WTC11 (cell line): ENCODE data around the gene BOK. TPM values are rescaled to one million over a fixed set of nuclear protein-coding genes. Genes with fewer than 3 reads are reported as not detected.

Experiments
- ATAC-seq: fragments of 200-7000 bp; cut with Tn5 transposase; 2 replicates; pipeline ENCODE4 v1.10.0; 2021; ENCODE audit warnings: mild to moderate bottlenecking, moderate library complexity
- CTCF ChIA-PET: fragments of 300-600 bp; sonication (Branson Sonifier 250); formaldehyde crosslinking; loops from one replicate; lab custom pipeline; 2021; ENCODE audit warnings: antibody characterized with exemption; lab: Charles Lee
- POLR2A ChIA-PET: fragments of 350-600 bp; sonication (Branson Sonifier 250); formaldehyde crosslinking; loops from one replicate; lab custom pipeline; 2021; ENCODE audit warnings: antibody characterized with exemption; lab: Charles Lee
- DNase-seq: peaks from one replicate; pipeline ENCODE4 v3.0.0; 2021; ENCODE audit warnings: low spot score
- H3K27ac Mint-ChIP-seq: 2 replicates; pipeline ENCODE4 v1.8.0; 2021; ENCODE audit warnings: mixed read lengths
- H3K27me3 Mint-ChIP-seq: 2 replicates; pipeline ENCODE4 v1.8.0; 2021; ENCODE audit warnings: low read depth, mild to moderate bottlenecking, moderate library complexity, mixed read lengths
- H3K36me3 Mint-ChIP-seq: 2 replicates; pipeline ENCODE4 v1.8.0; 2021; ENCODE audit warnings: mixed read lengths
- H3K4me1 Mint-ChIP-seq: 2 replicates; pipeline ENCODE4 v1.8.0; 2022; ENCODE audit warnings: mixed read lengths
- H3K4me3 Mint-ChIP-seq: 2 replicates; pipeline ENCODE4 v1.8.0; 2021; ENCODE audit warnings: mild to moderate bottlenecking, moderate library complexity, mixed read lengths
- H3K9me3 Mint-ChIP-seq: 2 replicates; pipeline ENCODE4 v1.8.0; 2021; ENCODE audit warnings: mixed read lengths
- CBFB ChIP-seq: sonication (generic); formaldehyde crosslinking; IDR thresholded peaks from 2 replicates; pipeline ENCODE4 v1.8.1; 2022; ENCODE audit warnings: mild to moderate bottlenecking, low read depth, missing genetic modification reagents
- FOXP1 ChIP-seq: sonication (generic); formaldehyde crosslinking; IDR thresholded peaks from 2 replicates; pipeline ENCODE4 v1.8.0; 2022; ENCODE audit warnings: missing genetic modification reagents, mild to moderate bottlenecking, moderate library complexity, borderline replicate concordance
- GRHL2 ChIP-seq: fragments of 250-450 bp; sonication (Bioruptor Pico); IDR thresholded peaks from 2 replicates; pipeline ENCODE4 v1.8.0; 2022; ENCODE audit warnings: mild to moderate bottlenecking, moderate library complexity; ENCODE audit not compliant: insufficient replicate concordance, severe bottlenecking
- IRF2 ChIP-seq: sonication (generic); formaldehyde crosslinking; IDR thresholded peaks from 2 replicates; pipeline ENCODE4 v1.8.0; 2022; ENCODE audit warnings: low read depth, missing genetic modification reagents, borderline replicate concordance
- MXD4 ChIP-seq: fragments of 250-450 bp; sonication (Bioruptor Pico); IDR thresholded peaks from 2 replicates; pipeline ENCODE4 v1.8.0; 2021; ENCODE audit warnings: mild to moderate bottlenecking, moderate library complexity, borderline replicate concordance
- NFYB ChIP-seq: sonication (generic); formaldehyde crosslinking; conservative IDR thresholded peaks from 2 replicates; pipeline ENCODE4 v1.8.0; 2022; ENCODE audit warnings: low read depth, missing genetic modification reagents
- SMAD3 ChIP-seq: sonication (generic); formaldehyde crosslinking; IDR thresholded peaks from 2 replicates; pipeline ENCODE4 v1.8.0; 2022; ENCODE audit warnings: missing genetic modification reagents, mild to moderate bottlenecking, borderline replicate concordance
- ZNF121 ChIP-seq: sonication (generic); formaldehyde crosslinking; IDR thresholded peaks from 2 replicates; pipeline ENCODE4 v1.8.0; 2023; ENCODE audit warnings: missing genetic modification reagents
- ZNF219 ChIP-seq: sonication (generic); formaldehyde crosslinking; IDR thresholded peaks from 2 replicates; pipeline ENCODE4 v1.8.0; 2023; ENCODE audit warnings: missing genetic modification reagents, mild to moderate bottlenecking, borderline replicate concordance
- ZNF263 ChIP-seq: sonication (generic); formaldehyde crosslinking; IDR thresholded peaks from 2 replicates; pipeline ENCODE4 v1.8.1; 2022; ENCODE audit warnings: low read depth, mild to moderate bottlenecking, moderate library complexity, missing genetic modification reagents
- ZNF396 ChIP-seq: fragments of 250-450 bp; sonication (Bioruptor Pico); IDR thresholded peaks from 2 replicates; pipeline ENCODE4 v1.8.0; 2021; ENCODE audit warnings: mild to moderate bottlenecking, moderate library complexity, borderline replicate concordance
- ZNF423 ChIP-seq: fragments of 250-450 bp; sonication (Bioruptor Pico); IDR thresholded peaks from 2 replicates; pipeline ENCODE4 v2.1.2; 2022; ENCODE audit warnings: mild to moderate bottlenecking, moderate library complexity
- ZNF671 ChIP-seq: fragments of 250-450 bp; sonication (Bioruptor Pico); IDR thresholded peaks from 2 replicates; pipeline ENCODE4 v1.8.0; 2021; ENCODE audit warnings: mild to moderate bottlenecking
- total RNA-seq: library from RNA; stranded (reverse); gene quantifications from 3 replicates; pipeline ENCODE4 v1.2.3, GENCODE V29; 2021
- TF ChIP-seq, protein P1 (sequence below): sonication (generic); formaldehyde crosslinking; IDR thresholded peaks from 2 replicates; pipeline ENCODE4 v1.8.0; 2022; ENCODE audit warnings: mild to moderate bottlenecking, missing genetic modification reagents
- TF ChIP-seq, protein P2 (sequence below): sonication (generic); formaldehyde crosslinking; IDR thresholded peaks from 2 replicates; pipeline ENCODE4 v1.8.0; 2023; ENCODE audit warnings: missing genetic modification reagents, mild to moderate bottlenecking, borderline replicate concordance
- TF ChIP-seq, protein P3 (sequence below): fragments of 250-450 bp; sonication (Bioruptor Pico); IDR thresholded peaks from 2 replicates; pipeline ENCODE4 v1.9.0; 2021; ENCODE audit warnings: mild to moderate bottlenecking
- TF ChIP-seq, protein P4 (sequence below): sonication (generic); formaldehyde crosslinking; IDR thresholded peaks from 2 replicates; pipeline ENCODE4 v1.8.0; 2022; ENCODE audit warnings: mild to moderate bottlenecking, missing genetic modification reagents
- TF ChIP-seq, protein P5 (sequence below): fragments of 200-600 bp; IDR thresholded peaks from 2 replicates; pipeline ENCODE4 v1.8.0; 2022; ENCODE audit warnings: antibody characterized with exemption
- TF ChIP-seq, protein P6 (sequence below): fragments of 250-450 bp; sonication (Bioruptor Pico); IDR thresholded peaks from 2 replicates; pipeline ENCODE4 v2.1.2; 2022; ENCODE audit warnings: mild to moderate bottlenecking, moderate library complexity
- TF ChIP-seq, protein P7 (sequence below): sonication (generic); formaldehyde crosslinking; IDR thresholded peaks from 2 replicates; pipeline ENCODE4 v1.8.0; 2023; ENCODE audit warnings: mild to moderate bottlenecking, missing genetic modification reagents

Gene BOK
- total RNA-seq, 1 experiment from 2014 or later: 39.4 TPM

DNA sequence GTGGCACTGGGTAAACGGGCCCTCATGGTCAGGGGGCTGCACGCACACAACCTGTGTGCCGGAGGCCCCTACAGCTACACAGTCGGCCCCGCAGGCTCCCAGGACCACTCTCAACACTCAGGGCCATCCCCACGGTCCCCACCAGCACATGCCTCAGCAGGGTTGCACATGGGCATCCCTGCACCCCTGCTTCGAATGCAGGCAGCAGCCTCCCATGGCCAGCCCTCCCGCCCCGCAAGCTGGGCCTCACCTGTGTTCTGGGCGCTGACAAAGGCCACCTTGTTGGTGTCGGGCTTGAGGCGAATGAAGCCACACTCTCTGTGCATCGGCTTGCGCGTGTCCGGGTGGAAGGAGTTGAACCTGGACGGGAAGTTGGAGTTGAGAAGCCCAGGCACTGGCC, 44.2 kb downstream of the BOK start (continued):
- TF ChIP-seq, protein P1, sequence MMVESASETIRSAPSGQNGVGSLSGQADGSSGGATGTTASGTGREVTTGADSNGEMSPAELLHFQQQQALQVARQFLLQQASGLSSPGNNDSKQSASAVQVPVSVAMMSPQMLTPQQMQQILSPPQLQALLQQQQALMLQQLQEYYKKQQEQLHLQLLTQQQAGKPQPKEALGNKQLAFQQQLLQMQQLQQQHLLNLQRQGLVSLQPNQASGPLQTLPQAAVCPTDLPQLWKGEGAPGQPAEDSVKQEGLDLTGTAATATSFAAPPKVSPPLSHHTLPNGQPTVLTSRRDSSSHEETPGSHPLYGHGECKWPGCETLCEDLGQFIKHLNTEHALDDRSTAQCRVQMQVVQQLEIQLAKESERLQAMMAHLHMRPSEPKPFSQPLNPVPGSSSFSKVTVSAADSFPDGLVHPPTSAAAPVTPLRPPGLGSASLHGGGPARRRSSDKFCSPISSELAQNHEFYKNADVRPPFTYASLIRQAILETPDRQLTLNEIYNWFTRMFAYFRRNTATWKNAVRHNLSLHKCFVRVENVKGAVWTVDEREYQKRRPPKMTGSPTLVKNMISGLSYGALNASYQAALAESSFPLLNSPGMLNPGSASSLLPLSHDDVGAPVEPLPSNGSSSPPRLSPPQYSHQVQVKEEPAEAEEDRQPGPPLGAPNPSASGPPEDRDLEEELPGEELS: no peak
- TF ChIP-seq IRF2 (CRISPR knock-in tag): no peak

DNA sequence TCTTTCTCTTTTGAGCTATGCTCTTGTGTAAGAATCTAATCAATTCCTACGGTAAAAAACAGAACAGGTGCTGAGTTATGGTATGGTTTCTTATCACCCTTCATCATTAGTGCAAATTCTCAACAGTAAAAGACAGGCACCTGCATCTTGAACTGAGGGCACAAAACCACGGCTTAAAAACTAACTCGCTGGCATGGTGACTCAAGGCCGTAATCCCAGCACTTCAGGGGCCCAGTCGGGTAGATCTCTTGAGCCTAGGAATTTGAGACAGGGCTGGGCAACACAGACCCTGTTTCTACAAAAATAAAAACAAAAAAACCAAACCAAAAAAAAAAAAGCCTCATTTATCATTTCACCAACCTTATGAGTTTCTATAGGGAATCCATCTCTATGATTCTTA, 45.1 kb downstream of the BOK start:
- H3K27ac Mint-ChIP-seq: no peak overlapping the region; the same call in 1 of the 2 replicates
- POLR2A ChIA-PET: no interaction called here

More for the DNA sequence above, 45.1 kb downstream of the BOK start:
- no peak overlapping the region for H3K4me3 Mint-ChIP-seq
- H3K4me1 Mint-ChIP-seq: peaks cover under 1% of the 10 kb centered on the region; the same call in 1 of the 2 replicates
- TF ChIP-seq NFYB (CRISPR knock-in tag) (no peak), FOXP1 (no peak), ZNF219 (CRISPR knock-in tag) (no peak), CBFB (CRISPR knock-in tag) (no peak), ZNF263 (no peak), ZNF121 (CRISPR knock-in tag) (no peak), SMAD3 (CRISPR knock-in tag) (no peak), MXD4 (CRISPR knock-in tag) (no peak), ZNF396 (CRISPR knock-in tag) (no peak), ZNF671 (CRISPR knock-in tag) (no peak), GRHL2 (CRISPR knock-in tag) (no peak), ZNF423 (CRISPR knock-in tag) (no peak)
- TF ChIP-seq, protein P2, sequence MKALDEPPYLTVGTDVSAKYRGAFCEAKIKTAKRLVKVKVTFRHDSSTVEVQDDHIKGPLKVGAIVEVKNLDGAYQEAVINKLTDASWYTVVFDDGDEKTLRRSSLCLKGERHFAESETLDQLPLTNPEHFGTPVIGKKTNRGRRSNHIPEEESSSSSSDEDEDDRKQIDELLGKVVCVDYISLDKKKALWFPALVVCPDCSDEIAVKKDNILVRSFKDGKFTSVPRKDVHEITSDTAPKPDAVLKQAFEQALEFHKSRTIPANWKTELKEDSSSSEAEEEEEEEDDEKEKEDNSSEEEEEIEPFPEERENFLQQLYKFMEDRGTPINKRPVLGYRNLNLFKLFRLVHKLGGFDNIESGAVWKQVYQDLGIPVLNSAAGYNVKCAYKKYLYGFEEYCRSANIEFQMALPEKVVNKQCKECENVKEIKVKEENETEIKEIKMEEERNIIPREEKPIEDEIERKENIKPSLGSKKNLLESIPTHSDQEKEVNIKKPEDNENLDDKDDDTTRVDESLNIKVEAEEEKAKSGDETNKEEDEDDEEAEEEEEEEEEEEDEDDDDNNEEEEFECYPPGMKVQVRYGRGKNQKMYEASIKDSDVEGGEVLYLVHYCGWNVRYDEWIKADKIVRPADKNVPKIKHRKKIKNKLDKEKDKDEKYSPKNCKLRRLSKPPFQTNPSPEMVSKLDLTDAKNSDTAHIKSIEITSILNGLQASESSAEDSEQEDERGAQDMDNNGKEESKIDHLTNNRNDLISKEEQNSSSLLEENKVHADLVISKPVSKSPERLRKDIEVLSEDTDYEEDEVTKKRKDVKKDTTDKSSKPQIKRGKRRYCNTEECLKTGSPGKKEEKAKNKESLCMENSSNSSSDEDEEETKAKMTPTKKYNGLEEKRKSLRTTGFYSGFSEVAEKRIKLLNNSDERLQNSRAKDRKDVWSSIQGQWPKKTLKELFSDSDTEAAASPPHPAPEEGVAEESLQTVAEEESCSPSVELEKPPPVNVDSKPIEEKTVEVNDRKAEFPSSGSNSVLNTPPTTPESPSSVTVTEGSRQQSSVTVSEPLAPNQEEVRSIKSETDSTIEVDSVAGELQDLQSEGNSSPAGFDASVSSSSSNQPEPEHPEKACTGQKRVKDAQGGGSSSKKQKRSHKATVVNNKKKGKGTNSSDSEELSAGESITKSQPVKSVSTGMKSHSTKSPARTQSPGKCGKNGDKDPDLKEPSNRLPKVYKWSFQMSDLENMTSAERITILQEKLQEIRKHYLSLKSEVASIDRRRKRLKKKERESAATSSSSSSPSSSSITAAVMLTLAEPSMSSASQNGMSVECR (CRISPR knock-in tag): no peak
- TF ChIP-seq, protein P1: no peak
- TF ChIP-seq, protein P3, sequence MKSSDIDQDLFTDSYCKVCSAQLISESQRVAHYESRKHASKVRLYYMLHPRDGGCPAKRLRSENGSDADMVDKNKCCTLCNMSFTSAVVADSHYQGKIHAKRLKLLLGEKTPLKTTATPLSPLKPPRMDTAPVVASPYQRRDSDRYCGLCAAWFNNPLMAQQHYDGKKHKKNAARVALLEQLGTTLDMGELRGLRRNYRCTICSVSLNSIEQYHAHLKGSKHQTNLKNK: no peak
- TF ChIP-seq, protein P4, sequence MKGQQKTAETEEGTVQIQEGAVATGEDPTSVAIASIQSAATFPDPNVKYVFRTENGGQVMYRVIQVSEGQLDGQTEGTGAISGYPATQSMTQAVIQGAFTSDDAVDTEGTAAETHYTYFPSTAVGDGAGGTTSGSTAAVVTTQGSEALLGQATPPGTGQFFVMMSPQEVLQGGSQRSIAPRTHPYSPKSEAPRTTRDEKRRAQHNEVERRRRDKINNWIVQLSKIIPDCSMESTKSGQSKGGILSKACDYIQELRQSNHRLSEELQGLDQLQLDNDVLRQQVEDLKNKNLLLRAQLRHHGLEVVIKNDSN (CRISPR knock-in tag): no peak
- TF ChIP-seq, protein P5, sequence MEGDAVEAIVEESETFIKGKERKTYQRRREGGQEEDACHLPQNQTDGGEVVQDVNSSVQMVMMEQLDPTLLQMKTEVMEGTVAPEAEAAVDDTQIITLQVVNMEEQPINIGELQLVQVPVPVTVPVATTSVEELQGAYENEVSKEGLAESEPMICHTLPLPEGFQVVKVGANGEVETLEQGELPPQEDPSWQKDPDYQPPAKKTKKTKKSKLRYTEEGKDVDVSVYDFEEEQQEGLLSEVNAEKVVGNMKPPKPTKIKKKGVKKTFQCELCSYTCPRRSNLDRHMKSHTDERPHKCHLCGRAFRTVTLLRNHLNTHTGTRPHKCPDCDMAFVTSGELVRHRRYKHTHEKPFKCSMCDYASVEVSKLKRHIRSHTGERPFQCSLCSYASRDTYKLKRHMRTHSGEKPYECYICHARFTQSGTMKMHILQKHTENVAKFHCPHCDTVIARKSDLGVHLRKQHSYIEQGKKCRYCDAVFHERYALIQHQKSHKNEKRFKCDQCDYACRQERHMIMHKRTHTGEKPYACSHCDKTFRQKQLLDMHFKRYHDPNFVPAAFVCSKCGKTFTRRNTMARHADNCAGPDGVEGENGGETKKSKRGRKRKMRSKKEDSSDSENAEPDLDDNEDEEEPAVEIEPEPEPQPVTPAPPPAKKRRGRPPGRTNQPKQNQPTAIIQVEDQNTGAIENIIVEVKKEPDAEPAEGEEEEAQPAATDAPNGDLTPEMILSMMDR: no peak
- TF ChIP-seq, protein P6, sequence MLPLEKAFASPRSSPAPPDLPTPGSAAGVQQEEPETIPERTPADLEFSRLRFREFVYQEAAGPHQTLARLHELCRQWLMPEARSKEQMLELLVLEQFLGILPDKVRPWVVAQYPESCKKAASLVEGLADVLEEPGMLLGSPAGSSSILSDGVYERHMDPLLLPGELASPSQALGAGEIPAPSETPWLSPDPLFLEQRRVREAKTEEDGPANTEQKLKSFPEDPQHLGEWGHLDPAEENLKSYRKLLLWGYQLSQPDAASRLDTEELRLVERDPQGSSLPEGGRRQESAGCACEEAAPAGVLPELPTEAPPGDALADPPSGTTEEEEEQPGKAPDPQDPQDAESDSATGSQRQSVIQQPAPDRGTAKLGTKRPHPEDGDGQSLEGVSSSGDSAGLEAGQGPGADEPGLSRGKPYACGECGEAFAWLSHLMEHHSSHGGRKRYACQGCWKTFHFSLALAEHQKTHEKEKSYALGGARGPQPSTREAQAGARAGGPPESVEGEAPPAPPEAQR (CRISPR knock-in tag): no peak
- TF ChIP-seq, protein P7, sequence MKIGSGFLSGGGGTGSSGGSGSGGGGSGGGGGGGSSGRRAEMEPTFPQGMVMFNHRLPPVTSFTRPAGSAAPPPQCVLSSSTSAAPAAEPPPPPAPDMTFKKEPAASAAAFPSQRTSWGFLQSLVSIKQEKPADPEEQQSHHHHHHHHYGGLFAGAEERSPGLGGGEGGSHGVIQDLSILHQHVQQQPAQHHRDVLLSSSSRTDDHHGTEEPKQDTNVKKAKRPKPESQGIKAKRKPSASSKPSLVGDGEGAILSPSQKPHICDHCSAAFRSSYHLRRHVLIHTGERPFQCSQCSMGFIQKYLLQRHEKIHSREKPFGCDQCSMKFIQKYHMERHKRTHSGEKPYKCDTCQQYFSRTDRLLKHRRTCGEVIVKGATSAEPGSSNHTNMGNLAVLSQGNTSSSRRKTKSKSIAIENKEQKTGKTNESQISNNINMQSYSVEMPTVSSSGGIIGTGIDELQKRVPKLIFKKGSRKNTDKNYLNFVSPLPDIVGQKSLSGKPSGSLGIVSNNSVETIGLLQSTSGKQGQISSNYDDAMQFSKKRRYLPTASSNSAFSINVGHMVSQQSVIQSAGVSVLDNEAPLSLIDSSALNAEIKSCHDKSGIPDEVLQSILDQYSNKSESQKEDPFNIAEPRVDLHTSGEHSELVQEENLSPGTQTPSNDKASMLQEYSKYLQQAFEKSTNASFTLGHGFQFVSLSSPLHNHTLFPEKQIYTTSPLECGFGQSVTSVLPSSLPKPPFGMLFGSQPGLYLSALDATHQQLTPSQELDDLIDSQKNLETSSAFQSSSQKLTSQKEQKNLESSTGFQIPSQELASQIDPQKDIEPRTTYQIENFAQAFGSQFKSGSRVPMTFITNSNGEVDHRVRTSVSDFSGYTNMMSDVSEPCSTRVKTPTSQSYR (CRISPR knock-in tag): no peak
- TF ChIP-seq, all 79 proteins: peak for 0
- DNase-seq (no peak), ATAC-seq (no peak)
- Mint-ChIP-seq H3K9me3 (no peaks in the 10 kb centered on the region), H3K36me3 (peaks cover 42% of the 10 kb centered on the region), H3K27me3 (no peaks in the 10 kb centered on the region)
- CTCF ChIA-PET: interaction anchor here (0.7 kb wide), 1 partner anchor 479 kb away, joined by 3 read pairs; no protein-coding TSS in a partner anchor
